Endodermal cell (in vitro differentiated cells): ENCODE measurements around the gene RPRD1A. TPM values are rescaled to one million over a fixed set of nuclear protein-coding genes. Genes with fewer than 3 reads are reported as not detected.
"Not testable (repeated sequence)": the region's sequence is repeated elsewhere in the genome, so short reads cannot be mapped to it uniquely, and the experiment has no call there.

Experiments used
- DNase-seq: peaks from one replicate; pipeline ENCODE4 v3.0.0-alpha.2; 2017
- H3K27ac ChIP-seq: 2 replicates; pipeline ENCODE4 v1.5.1; 2013; ENCODE audit warnings: mild to moderate bottlenecking, low read depth, low read length, moderate library complexity
- H3K27me3 ChIP-seq: 2 replicates; pipeline ENCODE4 v1.6.1; 2013; ENCODE audit warnings: mild to moderate bottlenecking, low read length, moderate library complexity; ENCODE audit not compliant: insufficient read depth, control insufficient read depth, poor library complexity, severe bottlenecking
- H3K36me3 ChIP-seq: 2 replicates; pipeline ENCODE4 v1.7.0; 2013; ENCODE audit warnings: mild to moderate bottlenecking, low read length, moderate library complexity; ENCODE audit not compliant: control insufficient read depth, insufficient read depth
- H3K4me1 ChIP-seq: one replicate; pipeline ENCODE4 v1.7.0; 2013; ENCODE audit warnings: low read length; ENCODE audit not compliant: control insufficient read depth, insufficient read depth
- H3K4me3 ChIP-seq: 2 replicates; pipeline ENCODE4 v1.5.1; 2013; ENCODE audit warnings: mild to moderate bottlenecking, low read length, moderate library complexity
- H3K9ac ChIP-seq: 2 replicates; pipeline ENCODE4 v1.6.1; 2013; ENCODE audit warnings: mild to moderate bottlenecking, low read length, moderate library complexity; ENCODE audit not compliant: poor library complexity, severe bottlenecking; ENCODE audit errors: extremely low read depth
- H3K9me3 ChIP-seq: 2 replicates; pipeline ENCODE4 v1.6.1; 2013; ENCODE audit warnings: mild to moderate bottlenecking, low read length, moderate library complexity; ENCODE audit not compliant: control insufficient read depth
- H3K27ac Mint-ChIP-seq: 2 replicates; pipeline ENCODE4 v1.8.0; 2020; ENCODE audit warnings: mixed read lengths
- H3K27me3 Mint-ChIP-seq: 2 replicates; pipeline ENCODE4 v1.8.0; 2021; ENCODE audit warnings: mild to moderate bottlenecking, mixed read lengths; ENCODE audit not compliant: insufficient read depth
- H3K36me3 Mint-ChIP-seq: 2 replicates; pipeline ENCODE4 v1.8.0; 2020; ENCODE audit warnings: low read depth, mixed read lengths
- H3K4me1 Mint-ChIP-seq: 2 replicates; pipeline ENCODE4 v1.8.0; 2020; ENCODE audit warnings: mixed read lengths
- H3K4me3 Mint-ChIP-seq: 2 replicates; pipeline ENCODE4 v1.8.0; 2020; ENCODE audit warnings: mild to moderate bottlenecking, moderate library complexity, mixed read lengths
- H3K9me3 Mint-ChIP-seq: 2 replicates; pipeline ENCODE4 v1.8.0; 2020; ENCODE audit warnings: mild to moderate bottlenecking, mixed read lengths
- CTCF ChIP-seq: fragments of 200-600 bp; sonication (generic); conservative IDR thresholded peaks from 2 replicates; pipeline ENCODE4 v1.5.0; 2021; ENCODE audit warnings: antibody characterized with exemption, mild to moderate bottlenecking
- WGBS, 2 experiments: methylation state at CpG; one replicate each; pipeline versions ENCODE4 v1.1.5 to v1.1.7; 2013; ENCODE audit warnings: missing lambda C conversion rate in 2 of 2, mixed read lengths in 1 of 2; ENCODE audit not compliant: insufficient coverage in 1 of 2, insufficient read length in 1 of 2; 5-methylcytosine and 5-hydroxymethylcytosine counted together
- total RNA-seq, 2 donors: library from RNA; stranded (reverse); fragmentation: NEBNext Ultra II Directional in 1 of 2; extraction: Animal tissue kit (Norgen Biotek cat#: 25700) in 1 of 2; gene quantifications; 2 replicates in 1 of 2; 3 replicates in 1 of 2; pipeline ENCODE4 v1.2.1, GENCODE V29; 2021

Gene RPRD1A
- total RNA-seq, 2 donors from 2014 or later = 90.5 to 97.7 TPM

GRCh38 chr18:36096955-36097354, 29.6 kb upstream of the RPRD1A start:
- Mint-ChIP-seq H3K36me3 (no peaks in the 10 kb centered on the region), H3K27ac (no peak overlapping the region), H3K9me3 (peaks cover 9% of the 10 kb centered on the region), H3K4me3 (no peak overlapping the region), H3K4me1 (no peaks in the 10 kb centered on the region), H3K27me3 (peaks cover 2% of the 10 kb centered on the region)
- H3K4me3 ChIP-seq = no peak overlapping the region
- DNase-seq = no peak
- no peak overlapping the region for H3K9ac ChIP-seq
- H3K9me3 ChIP-seq = peaks cover 6% of the 10 kb centered on the region
- H3K27me3 ChIP-seq = no peaks in the 10 kb centered on the region
- no peaks in the 10 kb centered on the region for H3K36me3 ChIP-seq
- H3K4me1 ChIP-seq = no peaks in the 10 kb centered on the region
- no peak overlapping the region for H3K27ac ChIP-seq
- no peak for TF ChIP-seq CTCF

GRCh38 chr18:36095936-36096519, 28.7 kb upstream of the RPRD1A start:
- Mint-ChIP-seq H3K4me3 (no peak overlapping the region), H3K36me3 (no peaks in the 10 kb centered on the region), H3K9me3 (peaks cover 2% of the 10 kb centered on the region), H3K27ac (no peak overlapping the region), H3K4me1 (no peaks in the 10 kb centered on the region), H3K27me3 (no peaks in the 10 kb centered on the region)
- TF ChIP-seq CTCF = peak; percentile 81
- DNase-seq = no peak
- H3K9ac ChIP-seq = no peak overlapping the region
- H3K4me1 ChIP-seq = no peaks in the 10 kb centered on the region
- H3K27me3 ChIP-seq = no peaks in the 10 kb centered on the region
- no peaks in the 10 kb centered on the region for H3K9me3 ChIP-seq
- H3K36me3 ChIP-seq = no peaks in the 10 kb centered on the region
- WGBS, 2 experiments = 0% methylated on average over 1 of the region's 1 CpG; no CpG with 5 or more reads in 1 of the 2 experiments
- H3K4me3 ChIP-seq = no peak overlapping the region
- no peak overlapping the region for H3K27ac ChIP-seq

GRCh38 chr18:36094431-36094830, 27.1 kb upstream of the RPRD1A start:
- H3K27ac Mint-ChIP-seq = no peak overlapping the region
- H3K4me3 ChIP-seq = no peak overlapping the region
- 89 to 100% methylated on average over 1 to 3 of the region's 3 CpGs for WGBS, 2 experiments
- no peak overlapping the region for H3K9ac ChIP-seq
- no peak for DNase-seq
- no peak overlapping the region for H3K4me3 Mint-ChIP-seq
- H3K27me3 Mint-ChIP-seq = no peaks in the 10 kb centered on the region
- H3K4me1 Mint-ChIP-seq = no peaks in the 10 kb centered on the region
- no peaks in the 10 kb centered on the region for H3K36me3 Mint-ChIP-seq
- no peaks in the 10 kb centered on the region for H3K36me3 ChIP-seq
- H3K27me3 ChIP-seq = no peaks in the 10 kb centered on the region
- no peak for TF ChIP-seq CTCF
- no peaks in the 10 kb centered on the region for H3K9me3 ChIP-seq
- H3K27ac ChIP-seq = no peak overlapping the region
- no peaks in the 10 kb centered on the region for H3K9me3 Mint-ChIP-seq
- H3K4me1 ChIP-seq = no peaks in the 10 kb centered on the region

GRCh38 chr18:36092116-36092515, 24.8 kb upstream of the RPRD1A start:
- H3K27ac ChIP-seq, H3K4me3 ChIP-seq, H3K36me3 ChIP-seq, H3K9ac ChIP-seq, H3K9me3 Mint-ChIP-seq, H3K27me3 ChIP-seq, H3K27me3 Mint-ChIP-seq, DNase-seq, H3K4me1 Mint-ChIP-seq, H3K4me1 ChIP-seq, H3K9me3 ChIP-seq, H3K27ac Mint-ChIP-seq, H3K36me3 Mint-ChIP-seq, H3K4me3 Mint-ChIP-seq: not testable (repeated sequence)
- WGBS, 2 experiments = 90 to 94% methylated on average over 2 to 5 of the region's 5 CpGs
